GM12891 (cell line): Measurements from ENCODE around the gene ACYP2.
A peak's percentile ranks its signal among the peaks of the same experiment; 100 is the strongest.

Experiments used
- PAX5 ChIP-seq: IDR thresholded peaks from 2 replicates; pipeline ENCODE4 v1.6.1; 2011; ENCODE audit warnings: low read length, moderate library complexity, mild to moderate bottlenecking; ENCODE audit not compliant: insufficient read depth, severe bottlenecking
- POLR2A ChIP-seq: IDR thresholded peaks from 2 replicates; pipeline ENCODE4 v1.6.1; 2011; ENCODE audit warnings: low read depth, low read length, control low read depth
- POLR2AphosphoS5 ChIP-seq: IDR thresholded peaks from 2 replicates; pipeline ENCODE4 v1.6.1; 2011; ENCODE audit warnings: low read depth, low read length, control low read depth
- POU2F2 ChIP-seq: IDR thresholded peaks from 2 replicates; pipeline ENCODE4 v1.6.1; 2011; ENCODE audit warnings: low read depth, mild to moderate bottlenecking, control low read depth, low read length, moderate library complexity
- SPI1 ChIP-seq: IDR thresholded peaks from 2 replicates; pipeline ENCODE4 v1.6.1; 2011; ENCODE audit warnings: low read depth, low read length, control low read depth
- TAF1 ChIP-seq: IDR thresholded peaks from 2 replicates; pipeline ENCODE4 v1.6.1; 2011; ENCODE audit warnings: low read depth, low read length, control low read depth

GRCh38 chr2:54099829-54100585 is 15.4 kb upstream of the ACYP2 start:
- no peak for TF ChIP-seq POLR2A
- TF ChIP-seq TAF1: no peak
- no peak for TF ChIP-seq POLR2AphosphoS5
- no peak for TF ChIP-seq PAX5
- TF ChIP-seq SPI1: peak; percentile 62; the same call in 1 of the 2 replicates
- peak; percentile 70; the same call in 1 of the 2 replicates for TF ChIP-seq POU2F2
